ENCODE results near the gene TAS1R3.

TAS1R3 gene

DNA sequence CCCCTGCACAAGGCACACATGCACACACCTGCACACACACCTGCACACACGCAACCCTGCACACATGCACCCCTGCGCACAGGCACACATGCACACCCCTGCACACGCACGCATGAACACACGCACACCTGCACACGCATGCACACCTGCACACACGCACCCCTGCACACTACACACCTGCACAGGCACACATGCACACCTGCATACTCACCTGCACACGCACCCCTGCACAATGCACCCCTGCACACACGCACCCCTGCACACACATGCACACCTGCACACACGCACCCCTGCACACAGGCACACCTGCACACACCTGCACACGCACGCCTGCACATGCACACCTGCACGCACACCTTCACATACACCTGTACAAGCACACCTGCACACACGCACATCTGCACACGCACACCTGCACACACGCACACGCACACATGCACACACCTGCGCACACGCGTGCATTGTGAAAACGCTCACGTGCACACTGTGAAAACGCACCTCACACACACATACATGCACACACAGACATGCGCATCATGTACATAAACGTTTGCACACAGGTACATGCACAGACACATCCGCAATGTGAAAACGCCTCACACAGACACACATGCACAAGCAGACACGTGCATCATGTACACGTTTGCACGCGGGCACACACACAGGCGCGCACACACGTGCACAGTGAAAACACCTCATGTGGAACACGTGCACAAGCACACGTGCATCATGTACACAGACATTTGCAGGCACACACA lies 9.9 kb downstream of the TAS1R3 start:
- no peak for DNase-seq (ENCODE audit: low read depth)

DNA sequence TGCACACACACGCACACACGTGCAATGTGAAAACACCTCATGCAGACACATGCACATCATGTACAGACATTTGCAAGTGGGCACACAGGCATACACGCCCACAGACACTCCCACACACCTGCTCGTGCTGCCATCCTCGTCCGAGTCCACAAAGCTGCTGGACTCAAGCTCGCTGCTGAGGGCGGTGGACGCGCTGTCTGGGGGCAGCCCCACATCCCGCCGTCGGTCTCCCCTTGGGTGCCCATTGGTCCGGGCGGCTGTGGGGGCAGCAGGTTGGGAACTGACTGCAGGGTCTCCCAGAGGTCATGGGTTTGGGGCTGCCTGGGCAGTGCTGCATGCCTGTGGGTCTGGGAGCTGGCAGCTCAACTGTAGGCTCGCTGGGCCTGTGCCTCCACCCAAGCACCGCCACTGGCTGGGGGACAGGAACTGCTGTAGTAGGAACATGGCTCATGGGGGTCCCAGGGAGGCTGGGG lies 10.5 kb downstream of the TAS1R3 start:
- DNase-seq (ENCODE audit: low read depth), result no peak

DNA sequence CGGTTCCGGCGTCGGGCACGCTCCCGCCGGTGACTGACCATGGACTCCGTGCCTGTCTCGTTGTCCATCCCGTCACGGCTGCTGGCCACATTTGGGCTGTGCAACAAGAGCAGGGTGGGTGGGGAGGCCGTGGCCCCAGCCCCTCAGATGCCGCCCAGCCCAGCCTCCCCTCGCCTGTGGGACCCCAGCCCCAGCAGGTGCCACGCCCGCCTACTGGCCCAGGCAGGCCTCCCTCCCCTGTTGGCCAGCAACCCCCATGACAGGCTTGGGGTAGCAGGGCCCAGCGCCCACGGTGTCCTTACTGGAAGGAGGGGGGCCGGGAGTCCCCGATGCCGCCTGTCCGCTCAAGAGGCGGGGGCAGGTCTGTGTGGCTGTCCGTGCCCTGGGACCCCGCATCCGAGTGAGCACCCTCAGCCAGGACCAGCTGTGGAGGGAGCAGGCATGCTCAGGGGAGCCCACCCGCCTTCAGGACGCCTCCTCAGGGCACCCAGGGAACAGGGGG lies 11.0 kb downstream of the TAS1R3 start:
- no peak for DNase-seq (ENCODE audit: low read depth)

DNA sequence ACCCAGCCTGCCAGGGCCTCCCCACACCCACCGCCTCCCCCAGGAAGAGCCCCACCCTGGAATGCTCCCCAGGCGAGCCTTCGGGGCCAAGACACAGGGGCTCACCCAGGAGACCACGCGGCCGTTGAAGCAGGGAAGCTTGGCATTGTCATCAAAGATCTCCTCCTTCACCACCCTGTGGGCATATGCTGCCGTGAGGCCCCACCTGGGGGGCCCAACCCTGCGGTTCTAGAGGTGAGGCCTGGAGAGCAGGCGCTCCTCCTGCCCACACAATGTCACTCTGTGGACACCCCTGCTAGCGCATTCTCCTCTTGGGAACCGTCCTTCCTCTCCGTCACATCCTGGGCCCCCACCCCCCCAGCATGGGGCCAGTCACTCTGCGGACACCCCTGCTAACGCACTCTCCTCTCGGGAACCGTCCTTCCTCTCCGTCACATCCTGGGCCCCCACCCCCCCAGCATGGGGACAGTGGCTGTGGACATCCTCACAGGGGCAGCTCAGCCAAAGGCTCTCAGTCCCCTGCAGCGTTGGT lies 11.6 kb downstream of the TAS1R3 start:
- DNase-seq (ENCODE audit: low read depth), result no peak

DNA sequence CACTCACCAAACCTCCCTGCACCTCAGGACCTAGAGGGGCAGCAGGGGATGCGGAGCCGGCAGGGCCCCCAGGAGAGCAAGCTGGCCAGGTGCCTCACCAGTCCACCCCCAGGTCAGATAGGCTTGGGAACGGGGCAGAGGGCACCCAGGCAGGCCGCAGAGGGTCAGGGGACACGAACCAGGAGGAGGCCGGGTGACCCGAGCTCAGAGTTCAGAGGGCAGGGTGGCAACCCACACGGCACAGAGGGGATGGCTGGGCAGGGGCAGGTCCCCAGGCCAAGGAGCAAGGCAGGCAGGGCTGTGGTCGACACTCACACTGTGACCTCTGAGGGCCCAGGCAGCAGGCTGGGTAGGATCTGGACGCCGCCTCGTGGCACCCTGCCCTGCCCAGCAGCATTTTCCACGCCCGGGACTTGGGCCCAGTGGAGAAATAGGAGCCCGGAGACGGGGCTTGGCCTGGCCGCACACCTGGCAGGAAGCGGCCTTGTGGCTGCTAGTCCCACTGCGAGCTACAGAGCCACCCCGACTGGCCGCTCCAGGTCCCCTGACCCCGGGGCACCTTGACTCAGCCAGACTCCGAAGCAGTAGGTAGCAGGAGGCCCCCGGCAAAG lies 12.8 kb downstream of the TAS1R3 start:
- DNase-seq (ENCODE audit: low read depth), result no peak

DNA sequence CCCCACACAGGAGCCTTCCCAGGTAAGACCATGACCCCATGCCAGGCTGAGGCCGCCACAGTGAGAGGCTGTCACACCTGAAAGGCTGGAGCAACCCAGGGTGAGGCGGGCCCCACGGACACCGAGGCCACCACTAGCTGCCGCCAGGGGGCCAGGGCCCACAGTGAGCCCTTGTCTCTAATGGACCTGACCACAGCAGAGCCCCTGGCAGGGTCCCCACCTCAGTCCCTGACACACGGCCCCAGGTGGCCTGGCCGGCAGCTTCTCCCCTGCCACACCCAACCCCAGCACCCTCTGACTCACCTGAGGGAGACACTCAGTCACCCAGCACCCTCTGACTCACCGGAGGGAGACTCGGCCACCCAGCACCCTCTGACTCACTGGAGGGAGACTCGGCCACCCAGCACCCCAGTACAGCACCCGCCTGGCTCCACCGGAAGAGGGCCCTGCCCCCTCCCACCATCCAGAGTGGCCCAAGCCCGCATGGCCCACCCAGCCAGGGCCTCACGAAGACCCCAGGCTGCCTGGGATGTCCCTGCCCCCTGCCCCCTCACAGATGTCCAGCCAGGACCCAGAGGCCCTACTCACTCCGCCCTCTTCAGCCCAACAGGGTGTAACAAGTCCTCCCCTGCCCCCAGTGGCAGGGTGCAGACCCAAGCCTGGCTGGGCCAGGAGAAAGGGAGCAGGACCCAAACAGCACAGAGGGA lies 13.7 kb downstream of the TAS1R3 start:
- peak; percentile 63 for DNase-seq (ENCODE audit: low read depth)

DNA sequence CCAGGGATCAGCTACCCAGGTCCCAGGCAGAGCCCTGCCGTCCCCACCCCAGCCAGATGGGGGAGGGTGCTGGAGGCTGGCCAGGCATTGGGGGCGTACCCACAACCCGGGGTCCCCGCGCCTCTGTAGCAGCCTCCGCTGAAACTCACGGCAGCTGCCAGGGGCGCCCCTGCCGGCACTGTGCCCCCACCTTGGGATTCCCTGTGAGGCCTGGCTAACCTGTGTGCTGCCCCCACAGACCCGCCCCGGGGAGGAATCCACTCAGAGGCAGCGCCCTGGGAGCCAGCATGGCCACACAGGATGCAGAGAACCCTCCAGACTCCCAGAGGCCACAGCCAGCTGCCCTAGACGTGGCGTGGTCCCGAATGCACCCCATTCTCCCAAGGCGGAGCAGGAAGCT lies 14.3 kb downstream of the TAS1R3 start:
- no peak for DNase-seq (ENCODE audit: low read depth)

DNA sequence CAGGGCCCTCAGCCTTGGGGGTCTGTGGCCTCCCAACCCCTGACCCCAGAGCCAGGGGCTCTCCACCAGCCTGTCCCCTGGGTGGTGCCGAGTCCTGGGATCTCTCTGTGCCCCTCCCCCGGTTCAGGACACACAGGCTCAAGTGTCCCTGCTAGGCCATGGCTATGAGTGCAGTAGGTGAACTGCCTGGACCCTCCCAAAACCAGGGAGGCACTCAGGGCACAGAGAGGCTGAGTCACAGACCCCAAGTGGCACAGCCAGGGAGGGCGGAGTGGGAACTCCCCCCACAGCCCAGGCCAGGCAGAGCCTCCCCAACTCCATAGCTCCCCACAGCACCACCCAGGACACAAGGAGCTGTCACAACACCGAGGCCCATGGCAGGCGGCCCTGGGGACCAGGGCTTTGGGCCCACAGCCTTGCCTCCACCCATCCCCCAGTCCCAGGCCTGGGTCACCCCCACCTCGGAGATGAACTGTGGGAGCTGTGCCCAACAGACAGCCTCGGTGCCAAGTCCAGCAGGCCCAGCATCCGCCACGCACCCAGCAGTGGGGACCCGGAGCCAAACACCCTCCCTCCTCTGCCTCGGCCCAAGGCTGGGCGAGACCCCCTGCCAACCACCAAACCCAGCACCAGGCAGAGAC lies 14.9 kb downstream of the TAS1R3 start:
- DNase-seq (ENCODE audit: low read depth), result no peak

DNA sequence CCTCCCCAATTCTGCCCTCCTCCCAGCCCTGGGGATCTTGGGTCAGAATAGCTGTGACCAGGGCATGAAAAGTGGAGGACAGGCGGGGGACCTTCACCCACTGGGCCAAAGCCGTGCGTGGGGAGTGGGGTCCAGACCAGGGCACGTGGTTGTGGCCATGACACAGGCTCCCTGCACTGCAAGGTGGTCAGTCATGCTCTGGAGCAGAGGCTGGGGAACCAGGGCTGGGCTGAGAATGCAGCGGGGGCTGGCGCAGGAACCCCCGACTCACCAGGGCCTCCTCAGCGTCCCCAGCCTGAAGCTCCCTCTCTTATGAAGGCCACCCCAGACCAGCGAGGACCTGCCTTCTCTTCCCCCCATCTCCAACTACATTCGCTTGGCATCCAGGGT lies 15.4 kb downstream of the TAS1R3 start:
- DNase-seq (ENCODE audit: low read depth), result no peak

DNA sequence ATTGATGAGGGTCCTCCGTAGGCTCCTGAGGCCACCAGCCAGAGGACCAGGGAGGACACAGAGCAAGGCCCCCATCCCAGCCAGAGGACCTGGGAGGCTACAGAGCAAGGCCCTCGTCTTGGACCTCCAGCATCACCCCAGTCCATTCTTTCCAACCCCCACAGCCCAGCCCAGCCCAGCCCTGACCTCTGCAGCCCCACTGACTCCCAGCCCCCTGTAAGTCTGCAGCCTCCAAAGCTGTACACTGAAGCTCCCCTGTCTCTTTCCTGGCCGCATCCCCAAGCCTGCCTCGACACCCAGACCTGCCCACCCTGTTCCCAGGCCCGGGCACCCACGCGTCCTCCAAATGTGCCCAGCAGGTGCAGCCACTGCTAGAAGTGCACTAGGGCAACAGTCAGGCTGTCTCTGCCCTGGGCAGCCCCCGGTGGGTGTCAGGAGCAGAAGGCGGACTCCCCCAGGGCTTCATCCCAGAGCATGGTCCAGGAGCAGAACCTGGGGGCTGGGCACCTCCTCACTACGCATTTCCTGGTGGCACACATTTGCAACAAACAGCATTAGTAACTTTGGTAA lies 16.0 kb downstream of the TAS1R3 start:
- DNase-seq (ENCODE audit: low read depth), result no peak

DNA sequence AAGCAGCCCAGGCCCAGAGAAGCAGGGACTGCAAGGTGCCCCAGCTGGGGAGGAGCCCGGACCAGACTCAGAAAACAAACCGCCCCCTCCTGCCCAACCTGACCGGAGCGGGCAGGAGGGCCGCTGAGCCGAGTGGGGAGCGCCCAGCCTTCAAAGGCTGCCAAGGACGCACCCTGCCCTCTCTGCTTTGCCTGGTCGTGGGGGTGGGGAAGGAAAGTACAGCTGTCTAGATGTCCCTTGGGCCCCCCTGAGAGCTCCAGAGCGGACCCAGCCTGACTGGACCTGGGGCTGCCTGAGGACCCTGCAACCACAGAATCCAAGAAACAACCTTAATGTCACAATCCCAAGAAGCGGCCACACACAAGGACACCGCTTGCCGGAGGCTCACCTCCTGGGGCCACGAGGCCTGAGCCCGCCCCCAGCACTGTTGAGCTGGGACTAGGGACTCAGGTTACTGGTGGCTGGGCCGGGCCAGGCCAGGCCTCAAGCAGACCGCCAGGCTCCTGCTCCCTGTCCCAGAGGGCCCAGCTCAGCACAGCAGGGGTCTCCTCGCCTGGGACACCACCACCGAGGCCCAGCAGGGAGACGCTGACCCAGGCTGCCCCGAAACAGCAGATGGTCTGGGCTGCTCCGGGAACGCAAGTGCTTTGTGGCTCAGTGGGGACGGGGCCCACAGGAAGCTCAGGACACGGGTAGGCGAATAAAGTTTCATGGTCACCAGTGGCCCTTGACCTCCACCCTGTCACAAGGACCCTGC lies 16.8 kb downstream of the TAS1R3 start:
- no peak for DNase-seq (ENCODE audit: low read depth)

DNA sequence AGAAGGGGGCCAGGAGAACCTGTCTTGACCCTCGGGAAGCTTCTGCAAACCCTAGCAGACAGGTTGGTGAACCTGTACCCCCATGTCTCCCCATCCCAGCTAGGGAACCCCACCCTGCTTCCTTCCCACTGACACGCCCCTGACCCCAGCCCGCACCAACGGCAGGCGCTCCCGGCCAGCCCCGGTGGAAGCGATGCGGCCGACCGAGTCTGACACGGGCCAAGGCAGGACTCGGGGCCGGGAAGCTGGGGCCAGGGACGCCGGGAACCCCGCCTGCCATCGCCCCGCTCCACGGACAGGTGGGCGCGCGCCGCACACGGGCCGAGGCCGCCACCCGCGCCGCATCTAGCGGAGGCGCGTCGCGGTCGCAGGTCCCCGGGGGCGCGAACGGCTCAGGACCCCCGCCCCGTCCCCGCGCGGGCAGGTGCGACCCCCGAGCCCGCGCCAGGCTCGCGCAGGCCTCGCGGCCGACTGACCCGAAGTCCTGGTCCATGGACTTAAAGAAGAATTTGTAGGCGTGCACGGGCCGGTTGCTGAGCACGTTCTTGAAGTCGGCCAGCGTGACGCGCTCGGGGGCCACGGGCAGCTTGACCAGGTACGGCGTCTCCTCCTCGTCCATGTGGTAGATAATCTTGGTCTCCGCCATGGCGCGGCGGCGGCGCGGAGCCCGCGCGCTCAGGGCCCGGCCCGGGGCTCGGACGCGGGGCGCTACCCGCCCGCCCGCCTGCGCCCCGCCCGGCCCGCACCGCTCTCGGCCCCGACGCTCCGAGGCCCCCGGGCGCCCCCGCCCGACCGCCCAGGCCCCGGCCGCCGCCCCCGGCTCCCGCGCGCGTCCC lies 17.6 kb downstream of the TAS1R3 start:
- no peak for DNase-seq (ENCODE audit: low read depth)

DNA sequence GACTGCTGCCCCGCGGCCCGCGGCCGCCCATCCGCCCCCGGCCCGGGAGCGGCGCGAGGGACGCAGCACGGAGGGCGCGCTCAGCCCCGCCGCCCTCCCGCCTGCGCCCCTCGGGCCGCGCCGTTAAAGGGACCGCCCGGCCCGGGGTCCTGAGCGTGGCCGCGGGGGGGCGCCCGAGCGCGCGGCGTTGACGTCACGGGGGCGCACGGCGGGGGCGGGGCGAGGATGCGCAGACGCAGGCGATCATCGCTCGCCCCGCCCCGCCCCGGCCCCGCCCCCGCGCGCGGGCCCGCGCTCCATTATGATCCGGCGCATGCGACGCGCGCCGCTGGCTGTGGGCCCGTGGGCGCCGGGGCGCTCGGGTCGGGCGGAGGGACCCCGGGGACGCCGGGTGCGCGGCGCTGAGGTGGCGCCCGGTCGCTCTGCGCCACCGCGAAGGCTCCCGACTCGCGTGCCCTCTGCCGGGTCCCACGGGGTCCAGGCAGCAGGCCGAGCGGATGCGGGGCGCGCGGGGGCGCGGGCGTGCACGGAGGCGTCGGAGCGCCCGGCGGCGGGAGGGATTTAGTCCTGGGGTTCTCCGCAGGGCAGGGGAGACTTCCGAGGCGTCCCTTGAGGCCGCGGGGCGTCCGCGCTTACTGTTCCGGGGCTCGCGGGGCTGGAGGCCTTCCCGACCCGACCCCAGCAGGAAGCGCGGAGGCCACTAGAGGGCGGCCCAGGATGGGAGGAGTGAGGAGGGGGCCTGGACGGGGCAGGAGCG lies 18.4 kb downstream of the TAS1R3 start, which contains the start of gene DVL1:
DVL1 (minus strand) TSS at position 163 of the 757 bp plus-strand sequence. CDS start 353 bp downstream, outside the sequence.
- peak; percentile 64 for DNase-seq (ENCODE audit: low read depth)

DNA sequence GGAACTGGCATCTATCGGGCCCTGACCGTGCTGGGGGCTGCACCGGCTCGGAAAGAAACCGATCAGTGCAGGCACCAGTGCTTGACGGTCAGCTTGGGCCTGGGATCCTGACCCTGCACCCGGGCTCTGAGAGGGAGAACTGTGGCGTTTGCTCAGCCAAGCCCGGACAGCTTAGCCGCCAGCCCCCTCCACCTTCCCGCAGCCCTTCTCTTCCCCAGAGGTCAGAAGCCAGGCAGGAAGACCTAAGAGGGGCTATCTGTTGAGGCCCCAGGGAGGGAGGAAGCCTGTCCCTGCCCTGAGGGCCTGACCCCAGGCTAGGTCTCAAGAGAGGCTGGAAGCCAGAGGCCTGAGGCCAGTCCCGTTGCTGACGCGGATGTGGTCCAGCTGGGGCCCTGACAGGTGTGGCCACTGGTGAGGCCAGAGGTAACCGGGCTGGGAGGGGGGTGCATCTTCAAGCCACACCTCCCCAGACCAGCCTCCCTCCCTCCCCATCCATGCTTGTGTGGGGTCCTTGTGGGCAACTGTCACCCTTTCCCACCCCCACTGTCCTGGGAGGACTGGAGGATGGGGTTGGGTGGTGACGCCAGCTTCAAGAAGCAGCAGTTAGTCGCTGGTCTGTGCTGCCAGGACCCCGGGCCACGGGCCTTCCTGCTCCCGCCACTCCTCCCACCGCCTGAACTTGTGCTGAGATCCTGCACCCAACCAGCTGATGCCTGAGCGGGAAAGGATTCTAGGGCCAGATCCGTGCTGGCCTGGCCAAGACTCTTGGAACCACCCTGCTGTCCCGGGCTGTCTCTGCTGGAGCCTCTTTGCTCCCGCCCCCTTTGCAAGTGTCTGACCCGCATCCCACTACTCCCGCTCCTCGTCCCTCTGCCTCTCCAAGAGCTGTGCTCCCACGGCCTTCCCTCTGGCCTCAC lies 20.7 kb downstream of the TAS1R3 start:
- DNase-seq (ENCODE audit: low read depth), result no peak

DNA sequence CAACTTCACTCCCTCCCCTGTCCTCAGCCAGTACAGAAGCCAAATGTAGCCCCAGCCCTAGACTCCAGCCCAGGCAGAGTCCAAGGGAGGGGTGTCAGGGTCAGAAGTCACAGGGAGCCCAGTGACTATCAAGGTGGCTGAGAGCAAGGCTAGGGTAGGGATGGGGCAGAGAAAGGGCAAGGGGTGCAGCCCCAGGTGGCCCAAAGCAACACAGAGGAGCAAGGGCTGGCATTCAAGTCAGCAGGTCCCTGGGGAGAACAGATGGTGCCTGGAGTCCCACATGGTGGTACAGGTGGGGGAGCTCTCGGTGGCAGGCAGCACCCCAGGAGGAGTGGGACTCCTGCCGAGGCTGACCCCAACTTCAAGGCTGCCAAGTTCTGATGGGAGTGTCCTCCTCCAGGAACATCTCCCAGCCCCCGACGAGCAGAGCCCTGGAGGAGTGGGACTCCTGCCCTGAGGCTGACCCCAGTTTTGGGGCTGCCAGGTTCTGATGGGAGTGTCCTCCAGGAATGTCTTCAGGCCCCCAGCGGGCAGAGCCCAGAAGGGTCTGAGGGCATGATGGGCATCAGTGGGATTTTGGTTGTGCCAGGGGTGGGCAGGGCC lies 21.8 kb downstream of the TAS1R3 start:
- no peak for DNase-seq (ENCODE audit: low read depth)

DNA sequence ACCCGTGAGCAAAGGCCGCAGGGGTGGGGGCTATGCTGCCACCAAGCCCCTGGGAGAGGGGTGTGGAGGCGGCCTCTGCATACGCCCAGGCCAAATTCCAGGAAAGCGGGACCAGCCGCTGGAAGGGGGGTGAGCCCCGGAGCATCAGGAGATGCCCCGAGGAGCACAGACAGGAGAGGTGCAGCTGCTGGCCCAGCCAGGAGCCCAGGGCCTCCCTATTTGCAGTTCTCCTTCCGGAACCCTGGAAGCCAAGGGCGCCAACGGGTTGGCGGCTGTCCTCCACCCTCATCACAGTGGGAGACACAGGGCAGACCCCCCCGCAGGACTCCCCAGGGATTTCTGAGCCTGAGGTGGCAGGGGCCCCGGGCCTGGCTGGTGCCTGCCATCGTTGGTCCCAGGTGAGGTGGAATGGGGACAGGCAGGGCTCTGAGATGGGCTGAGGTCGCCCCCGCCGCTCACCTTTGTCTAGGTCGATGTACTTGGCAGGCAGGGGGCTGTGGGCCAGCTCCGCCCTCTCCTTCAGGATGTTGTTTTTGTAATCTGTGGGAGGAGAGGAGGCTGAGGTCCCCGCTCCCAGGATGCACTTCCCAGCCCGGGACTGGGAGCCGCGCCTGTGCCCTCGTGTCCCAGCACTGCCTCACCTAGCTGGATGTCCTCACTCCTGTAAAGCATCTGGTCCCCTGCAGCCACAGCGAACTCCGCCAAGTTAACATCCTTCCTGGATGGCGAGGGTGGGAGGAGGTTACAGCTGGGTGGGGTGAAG lies 22.5 kb downstream of the TAS1R3 start:
- DNase-seq (ENCODE audit: low read depth), result no peak

Data from activated T-cell treated with anti-CD3 and anti-CD28 coated beads for 48 hours (primary cell).